T-cell (primary cell): ENCODE data around the gene SOD2. TPM values are rescaled to one million over a fixed set of nuclear protein-coding genes. Genes with fewer than 3 reads are reported as not detected.
"Not testable (repeated sequence)": the region's sequence is repeated elsewhere in the genome, so short reads cannot be mapped to it uniquely, and the experiment has no call there.

Experiments used
- ATAC-seq, 4 experiments: fragments of 200-7000 bp in 3 of 4; fragments of 150-1000 bp in 1 of 4; cut with Tn5 transposase; replicated peaks in 1 of 4; 1 replicate in 3 of 4; 2 replicates in 1 of 4; pipeline ENCODE4 v1.10.0; 2021; ENCODE audit warnings: moderate library complexity in 3 of 4, mild to moderate bottlenecking in 2 of 4, moderate number of reproducible peaks in 1 of 4
- CTCF ChIA-PET, 2 donors: fragments of 300-600 bp; sonication (Branson Sonifier 250); formaldehyde crosslinking; loops; one replicate each; lab custom pipeline; 2022; ENCODE audit warnings: antibody characterized with exemption in 2 of 2; lab: Charles Lee
- POLR2A ChIA-PET, 2 donors: fragments of 300-600 bp; sonication (Branson Sonifier 250); formaldehyde crosslinking; loops; one replicate each; lab custom pipeline; 2022; ENCODE audit warnings: antibody characterized with exemption in 2 of 2; lab: Charles Lee
- DNase-seq, 35 experiments: peaks; one replicate each; pipeline versions ENCODE4 v3.0.0 to v3.0.0-alpha.2; 2013 to 2023
- H3K27ac ChIP-seq: one replicate; pipeline ENCODE4 v1.5.1; 2013; ENCODE audit warnings: low read length
- H3K27me3 ChIP-seq, 2 experiments: replicated peaks in 1 of 2; 1 replicate in 1 of 2; 2 replicates in 1 of 2; pipeline versions ENCODE4 v1.6.1 to v1.7.0; 2013; ENCODE audit warnings: low read length in 1 of 2, mixed read lengths in 1 of 2; ENCODE audit not compliant: control insufficient read depth in 2 of 2, insufficient read depth in 2 of 2; ENCODE audit errors: extremely low read depth in 1 of 2
- H3K36me3 ChIP-seq, 2 donors: 1 replicate in 1 of 2; 2 replicates in 1 of 2; pipeline versions ENCODE4 v1.6.1 to v1.7.0; 2013; ENCODE audit warnings: low read length in 1 of 2; ENCODE audit not compliant: control insufficient read depth in 2 of 2, insufficient read depth in 1 of 2; ENCODE audit errors: extremely low read depth in 1 of 2
- H3K4me1 ChIP-seq, 2 experiments: 1 replicate in 1 of 2; 2 replicates in 1 of 2; pipeline versions ENCODE4 v1.6.1 to v1.7.0; 2013; ENCODE audit warnings: low read length in 2 of 2, mixed read lengths in 1 of 2; ENCODE audit not compliant: insufficient read depth in 2 of 2, control insufficient read depth in 1 of 2; ENCODE audit errors: extremely low read depth in 1 of 2
- H3K4me3 ChIP-seq, 2 donors: 1 replicate in 1 of 2; 2 replicates in 1 of 2; pipeline versions ENCODE4 v1.5.1 to v1.7.0; 2013; ENCODE audit warnings: mild to moderate bottlenecking in 2 of 2, low read length in 1 of 2, moderate library complexity in 1 of 2; ENCODE audit not compliant: control insufficient read depth in 1 of 2; ENCODE audit errors: extremely low read depth in 1 of 2
- H3K9me3 ChIP-seq: 2 replicates; pipeline ENCODE4 v1.7.0; 2013
- H3K27ac Mint-ChIP-seq, 2 donors: one replicate each; pipeline ENCODE4 v1.8.0; 2020 to 2021; ENCODE audit warnings: mild to moderate bottlenecking in 2 of 2, mixed read lengths in 2 of 2
- H3K27me3 Mint-ChIP-seq, 2 donors: one replicate each; pipeline ENCODE4 v1.8.0; 2021 to 2022; ENCODE audit warnings: mixed read lengths in 2 of 2
- H3K36me3 Mint-ChIP-seq: one replicate; pipeline ENCODE4 v1.8.0; 2021; ENCODE audit warnings: mixed read lengths
- H3K4me1 Mint-ChIP-seq, 3 donors: one replicate each; pipeline ENCODE4 v1.8.0; 2020 to 2022; ENCODE audit warnings: mixed read lengths in 3 of 3, mild to moderate bottlenecking in 1 of 3
- H3K4me3 Mint-ChIP-seq, 3 donors: one replicate each; pipeline ENCODE4 v1.8.0; 2020 to 2022; ENCODE audit warnings: mild to moderate bottlenecking in 3 of 3, mixed read lengths in 3 of 3, moderate library complexity in 3 of 3
- H3K9me3 Mint-ChIP-seq, 3 donors: one replicate each; pipeline ENCODE4 v1.8.0; 2020 to 2022; ENCODE audit warnings: mixed read lengths in 3 of 3
- WGBS: methylation state at CpG from one replicate; pipeline ENCODE4 v1.1.5; 2013; ENCODE audit warnings: missing lambda C conversion rate; ENCODE audit not compliant: insufficient coverage; 5-methylcytosine and 5-hydroxymethylcytosine counted together
- total RNA-seq, 35 experiments: library from RNA in 6 of 35; stranded (reverse) in 6 of 35; fragments of 120-200 nt in 1 of 35; gene quantifications; one replicate each; pipeline versions ENCODE4 v1.2.1 to v1.2.4 and lab custom pipeline; 2013 to 2026

The SOD2 gene
- total RNA-seq: 100 to 1,000 TPM in 3 of 5 donors, 10 to 100 TPM in 2; 81.2 to 143 (median 112) TPM
- total RNA-seq (2013): 123 TPM

DNA sequence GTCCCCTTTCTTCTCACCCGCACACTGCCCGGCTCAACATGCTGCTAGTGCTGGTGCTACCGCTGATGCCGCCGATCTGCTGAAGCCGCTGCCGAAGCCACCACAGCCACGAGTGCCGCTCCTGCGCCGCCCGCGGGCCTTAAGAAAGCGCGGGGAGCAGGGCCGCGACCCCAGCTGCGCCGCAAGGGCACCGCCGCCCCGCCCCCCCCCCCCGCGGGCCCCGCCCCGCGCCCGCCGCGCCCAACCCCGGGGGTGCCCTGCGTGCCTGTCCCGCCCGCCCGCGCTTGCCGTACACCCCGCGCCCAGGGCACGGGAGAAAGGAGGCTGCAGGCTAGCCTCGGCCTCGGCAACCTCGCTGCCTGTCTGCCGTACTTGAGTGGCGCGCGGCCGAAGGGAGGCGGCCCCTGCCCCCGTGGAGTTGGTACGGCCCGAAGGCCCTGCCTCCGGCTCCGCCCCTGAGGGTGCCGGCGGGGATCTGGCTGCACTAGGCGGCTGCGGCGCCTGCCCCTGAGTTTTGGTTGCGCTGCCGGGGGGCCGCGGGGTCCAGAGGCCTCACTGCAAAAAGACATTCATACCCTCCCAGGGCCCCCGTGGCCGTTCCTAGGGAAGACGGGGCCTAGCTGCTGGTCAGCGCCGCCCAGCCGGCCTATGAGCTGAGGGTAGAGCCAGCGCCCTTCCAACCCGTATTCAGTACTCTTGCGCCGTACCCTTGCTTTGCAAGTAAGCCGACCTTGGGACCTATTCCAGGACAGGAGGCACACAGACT, at the start of gene SOD2:
Gene SOD2, minus strand, starts transcription at position 114 of the 766 bp plus-strand sequence. Its CDS starts 74 bp downstream, at position 40.
- Mint-ChIP-seq H3K9me3 (no peaks in the 10 kb centered on the region), H3K4me3 (peak within 1 kb of the TSS; percentile 82 to 97 (median 92)), H3K4me1 (peaks cover 38 to 56% (median 52%) of the 10 kb centered on the region in 3 donors), H3K27me3 (no peaks in the 10 kb centered on the region), H3K27ac (peak within 1 kb of the TSS; percentile 94 to 98), H3K36me3 (peaks cover 12% of the 10 kb centered on the region)
- H3K27me3 ChIP-seq: no peaks in the 10 kb centered on the region
- DNase-seq: peak; percentile 54 to 88 (median 75)
- POLR2A ChIA-PET: interaction anchor here in 1 of 2 donors (0.5 to 1.4 kb wide), 6 partner anchors 32 to 256 kb away, joined by 3 to 7 read pairs (median 4); partner anchors contain the start of genes MRPL18, TCP1 and WTAP
- WGBS: under 1% methylated on average over 52 of the region's 74 CpGs
- H3K4me3 ChIP-seq: peak within 1 kb of the TSS; percentile 79 to 88
- CTCF ChIA-PET: interaction anchor here in 1 of 2 donors (0.6 to 2.7 kb wide), 5 partner anchors 34 to 1016 kb away, joined by 3 to 12 read pairs (median 4); partner anchors contain the start of genes MRPL18 and WTAP
- ATAC-seq: peak; percentile 77 to 84 (median 80)
- peak within 1 kb of the TSS; percentile 80 for H3K27ac ChIP-seq
- peaks cover 28 to 36% of the 10 kb centered on the region in 2 experiments for H3K4me1 ChIP-seq
- H3K36me3 ChIP-seq: peaks cover 0 to 15% of the 10 kb centered on the region in 2 donors
- H3K9me3 ChIP-seq: no peaks in the 10 kb centered on the region

DNA sequence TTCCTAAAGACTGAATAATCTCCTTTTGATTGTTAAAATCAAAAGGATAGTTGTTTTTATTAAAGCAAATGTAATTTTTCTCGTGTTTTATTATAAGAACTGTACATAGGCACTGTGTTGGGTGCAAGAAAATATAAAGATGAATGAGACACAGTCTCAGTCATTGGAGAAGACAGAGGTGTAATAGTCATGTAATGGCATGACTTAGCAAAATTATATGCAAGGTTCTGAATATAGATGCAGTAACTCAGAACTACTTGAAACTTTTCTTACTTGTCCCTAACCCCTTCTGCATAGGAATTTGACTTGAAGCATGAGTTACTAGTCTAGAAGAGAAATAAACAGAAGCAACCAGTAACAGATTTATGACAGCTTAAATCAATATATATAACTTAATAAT, 49.1 kb upstream of the SOD2 start:
- Mint-ChIP-seq H3K4me1 (peaks cover 35 to 49% (median 47%) of the 10 kb centered on the region in 3 donors), H3K4me3 (no peak overlapping the region), H3K27ac (no peak overlapping the region), H3K9me3 (no peaks in the 10 kb centered on the region), H3K36me3 (peaks cover 51% of the 10 kb centered on the region), H3K27me3 (no peaks in the 10 kb centered on the region)
- Histone ChIP-seq H3K36me3 (peaks cover 6 to 76% of the 10 kb centered on the region in 2 donors), H3K9me3 (no peaks in the 10 kb centered on the region), H3K27me3 (no peaks in the 10 kb centered on the region), H3K27ac (no peak overlapping the region), H3K4me3 (no peak overlapping the region), H3K4me1 (peaks cover 0 to 5% of the 10 kb centered on the region in 2 experiments)
- ATAC-seq: no peak
- no peak for DNase-seq
- ChIA-PET POLR2A (no interaction called here), CTCF (interaction anchor here (0.6 to 1.0 kb wide), 2 partner anchors 24 to 25 kb away, joined by 3 read pairs; no protein-coding TSS in a partner anchor)
- 80% methylated on average over 1 of the region's 1 CpG for WGBS

DNA sequence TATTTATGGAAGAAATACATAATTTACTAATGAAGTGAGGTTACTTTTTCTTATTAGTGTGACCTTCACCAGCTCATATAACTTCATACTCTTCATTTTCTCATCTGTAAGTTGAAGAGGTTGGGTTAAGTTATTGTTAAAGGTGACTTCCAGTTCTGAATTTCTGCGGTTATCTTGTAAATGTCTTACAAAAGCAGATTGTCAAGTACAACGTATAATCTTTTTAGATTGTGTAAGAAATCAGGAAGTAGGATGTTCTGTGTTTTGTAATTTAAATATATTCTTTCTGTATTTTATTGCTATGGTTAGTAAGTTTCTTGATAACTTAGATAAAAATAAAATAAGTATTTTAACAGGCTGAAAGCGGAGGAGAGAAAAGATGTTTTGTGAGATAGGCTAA, 46.3 kb upstream of the SOD2 start:
- H3K9me3 Mint-ChIP-seq: no peaks in the 10 kb centered on the region
- no peak overlapping the region for H3K27ac Mint-ChIP-seq
- H3K4me1 Mint-ChIP-seq: peaks cover 37 to 45% (median 44%) of the 10 kb centered on the region in 3 donors
- no peak overlapping the region for H3K27ac ChIP-seq
- WGBS: no CpG with 5 or more reads among the region's 3 CpGs
- POLR2A ChIA-PET: interaction anchor here in 1 of 2 donors (0.6 to 1.1 kb wide), 3 partner anchors 13 to 46 kb away, joined by 3 to 9 read pairs (median 4); no protein-coding TSS in a partner anchor
- ATAC-seq (no peak), DNase-seq (no peak)
- peaks cover 0 to 53% of the 10 kb centered on the region in 2 donors for H3K36me3 ChIP-seq
- H3K36me3 Mint-ChIP-seq: peaks cover 31% of the 10 kb centered on the region
- H3K9me3 ChIP-seq: no peaks in the 10 kb centered on the region
- H3K27me3 ChIP-seq: no peaks in the 10 kb centered on the region
- no peak overlapping the region for H3K4me3 Mint-ChIP-seq
- peaks cover 5 to 18% of the 10 kb centered on the region in 2 experiments for H3K4me1 ChIP-seq
- no peaks in the 10 kb centered on the region for H3K27me3 Mint-ChIP-seq
- CTCF ChIA-PET: interaction anchor here (0.5 to 1.2 kb wide), 4 partner anchors 32 to 108 kb away, joined by 3 to 6 read pairs (median 3); no protein-coding TSS in a partner anchor
- H3K4me3 ChIP-seq: no peak overlapping the region

DNA sequence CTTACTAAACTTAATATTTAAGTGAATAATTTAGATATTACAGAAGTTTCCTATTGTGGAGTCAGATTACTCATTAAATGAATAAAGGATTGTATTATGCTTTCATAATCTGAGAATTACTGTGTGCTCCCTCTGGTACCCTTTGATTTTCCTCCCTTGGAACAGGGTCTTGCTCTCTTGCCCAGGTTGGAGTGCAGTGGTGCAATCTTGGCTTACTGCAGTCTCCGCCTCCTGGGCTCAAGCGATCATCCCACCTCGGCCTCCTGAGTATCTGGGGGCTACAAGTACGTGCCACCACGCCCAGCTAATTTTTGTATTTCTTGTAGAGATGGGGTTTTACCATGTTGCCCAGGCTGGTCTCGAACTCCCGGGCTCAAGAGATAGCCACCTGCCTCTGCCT, 43.9 kb upstream of the SOD2 start:
- H3K36me3 ChIP-seq: peaks cover 0 to 30% of the 10 kb centered on the region in 2 donors
- POLR2A ChIA-PET: interaction anchor here in 1 of 2 donors (0.5 to 1.6 kb wide), 5 partner anchors 8 to 110 kb away, joined by 3 to 4 read pairs (median 3); partner anchors contain the start of genes ACAT2 and MRPL18
- H3K9me3 ChIP-seq: no peaks in the 10 kb centered on the region
- H3K4me3 ChIP-seq: no peak overlapping the region
- H3K27me3 ChIP-seq: no peaks in the 10 kb centered on the region
- ATAC-seq: no peak
- no peak for DNase-seq
- peaks cover 22% of the 10 kb centered on the region for H3K36me3 Mint-ChIP-seq
- H3K27ac ChIP-seq: no peak overlapping the region
- no peak overlapping the region for H3K27ac Mint-ChIP-seq
- no peaks in the 10 kb centered on the region for H3K9me3 Mint-ChIP-seq
- peaks cover 14 to 36% of the 10 kb centered on the region in 2 experiments for H3K4me1 ChIP-seq
- H3K4me1 Mint-ChIP-seq: peaks cover 57 to 62% (median 59%) of the 10 kb centered on the region in 3 donors
- H3K27me3 Mint-ChIP-seq: no peaks in the 10 kb centered on the region
- 100% methylated on average over 1 of the region's 7 CpGs for WGBS
- no peak overlapping the region for H3K4me3 Mint-ChIP-seq
- CTCF ChIA-PET: interaction anchor here in 1 of 2 donors (1.5 kb wide), 1 partner anchor 25 kb away, joined by 3 read pairs; the partner anchor contains the start of gene ACAT2

DNA sequence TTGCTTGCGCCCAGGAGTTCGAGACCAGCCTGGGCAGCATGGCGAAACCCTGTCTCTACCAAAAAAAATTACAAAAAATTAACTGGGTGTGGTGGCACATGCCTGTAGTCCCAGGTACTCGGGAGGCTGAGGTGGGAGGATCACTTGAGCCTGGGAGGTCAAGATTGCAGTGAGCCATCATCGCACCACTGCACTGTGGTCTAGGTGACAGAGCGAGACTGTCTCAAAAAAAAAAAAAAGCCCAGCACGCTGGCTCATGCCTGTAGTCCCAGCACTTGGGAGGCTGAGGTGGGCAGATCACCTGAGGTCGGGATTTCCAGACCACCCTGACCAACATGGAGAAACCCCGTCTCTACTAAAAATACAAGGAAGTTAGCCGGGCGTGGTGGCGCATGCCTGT, 40.4 kb upstream of the SOD2 start:
- ChIA-PET CTCF (interaction anchor here (0.6 to 2.0 kb wide), 3 partner anchors 10 to 218 kb away, joined by 3 to 11 read pairs (median 3); no protein-coding TSS in a partner anchor), POLR2A (interaction anchor here (0.7 to 1.7 kb wide), 5 partner anchors 10 to 56 kb away, joined by 4 to 6 read pairs (median 5); partner anchors contain the start of gene TCP1 (in 1 of the 2))
- H3K27ac ChIP-seq, H3K27ac Mint-ChIP-seq, H3K9me3 Mint-ChIP-seq, DNase-seq, H3K27me3 ChIP-seq, ATAC-seq, H3K4me3 ChIP-seq, H3K9me3 ChIP-seq, H3K27me3 Mint-ChIP-seq, H3K36me3 Mint-ChIP-seq: not testable (repeated sequence)
- 76% methylated on average over 3 of the region's 12 CpGs for WGBS
- peaks cover 37 to 49% of the 10 kb centered on the region in 2 experiments for H3K4me1 ChIP-seq
- H3K4me1 Mint-ChIP-seq: peaks cover 74 to 83% (median 78%) of the 10 kb centered on the region in 3 donors
- peaks cover 0 to 11% of the 10 kb centered on the region in 2 donors for H3K36me3 ChIP-seq
- peak overlapping the region in 1 of 3 donors; percentile 52 for H3K4me3 Mint-ChIP-seq

DNA sequence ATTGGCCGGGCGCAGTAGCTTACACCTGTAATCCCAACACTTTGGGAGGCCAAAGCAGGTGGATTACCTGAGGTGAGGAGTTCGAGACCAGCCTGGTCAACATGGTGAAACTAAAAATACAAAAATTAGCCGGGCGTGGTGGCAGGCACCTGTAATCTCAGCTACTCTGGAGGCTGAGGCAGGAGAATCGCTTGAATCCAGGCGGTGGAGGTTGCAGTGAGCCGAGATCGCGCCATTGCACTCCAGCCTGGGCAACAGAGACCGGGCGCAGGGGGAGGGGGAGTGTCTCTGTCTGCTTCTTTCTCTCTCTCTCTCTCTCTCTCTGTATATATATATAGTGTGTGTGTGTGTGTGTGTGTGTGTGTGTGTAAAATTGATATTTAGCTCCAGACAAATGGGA, 39.5 kb upstream of the SOD2 start:
- DNase-seq, H3K27ac ChIP-seq, H3K27ac Mint-ChIP-seq, H3K4me3 ChIP-seq, H3K27me3 ChIP-seq, H3K9me3 ChIP-seq, H3K9me3 Mint-ChIP-seq, H3K27me3 Mint-ChIP-seq, H3K36me3 Mint-ChIP-seq, ATAC-seq, H3K36me3 ChIP-seq: not testable (repeated sequence)
- 50% methylated on average over 2 of the region's 12 CpGs for WGBS
- ChIA-PET CTCF (interaction anchor here (0.8 to 2.0 kb wide), 3 partner anchors 9 to 13 kb away, joined by 3 to 11 read pairs (median 4); no protein-coding TSS in a partner anchor), POLR2A (interaction anchor here (0.5 to 1.7 kb wide), 8 partner anchors 10 to 56 kb away, joined by 3 to 6 read pairs (median 4); partner anchors contain the start of gene TCP1 (in 1 of the 2))
- H3K4me1 ChIP-seq: peaks cover 37 to 47% of the 10 kb centered on the region in 2 experiments
- peaks cover 70 to 75% (median 71%) of the 10 kb centered on the region in 3 donors for H3K4me1 Mint-ChIP-seq
- peak overlapping the region in 1 of 3 donors; percentile 52 for H3K4me3 Mint-ChIP-seq
